BLaER1 (cell line): Measurements from ENCODE around the gene MAP3K14.

Source experiments
- H3K27ac ChIP-seq: shearing (Covaris generic); formaldehyde crosslinking; 2 replicates; pipeline ENCODE4 v1.8.1; 2022
- H3K27me3 ChIP-seq: shearing (Covaris generic); formaldehyde crosslinking; 2 replicates; pipeline ENCODE4 v1.8.1; 2022
- H3K36me3 ChIP-seq: shearing (Covaris generic); formaldehyde crosslinking; 2 replicates; pipeline ENCODE4 v1.8.1; 2022
- H3K4me1 ChIP-seq: shearing (Covaris generic); formaldehyde crosslinking; 2 replicates; pipeline ENCODE4 v1.8.1; 2022
- H3K4me2 ChIP-seq: shearing (Covaris generic); formaldehyde crosslinking; 2 replicates; pipeline ENCODE4 v1.8.1; 2022
- H3K4me3 ChIP-seq: shearing (Covaris generic); formaldehyde crosslinking; 2 replicates; pipeline ENCODE4 v1.8.1; 2022
- H3K9ac ChIP-seq: shearing (Covaris generic); formaldehyde crosslinking; 2 replicates; pipeline ENCODE4 v1.8.1; 2022
- H3K9me3 ChIP-seq: shearing (Covaris generic); formaldehyde crosslinking; 2 replicates; pipeline ENCODE4 v1.8.1; 2022
- H4K20me1 ChIP-seq: shearing (Covaris generic); formaldehyde crosslinking; 2 replicates; pipeline ENCODE4 v1.8.1; 2022
- Cebpa-rat ChIP-seq: shearing (Covaris generic); IDR thresholded peaks from 2 replicates; pipeline ENCODE4 v1.8.1; 2022

Gene MAP3K14

GRCh38 chr17:45273551-45273957 lies 43.3 kb downstream of the MAP3K14 start:
- H4K20me1 ChIP-seq: peaks cover 18% of the 10 kb centered on the region; the same call in 1 of the 2 replicates
- TF ChIP-seq Cebpa-rat: no peak
- H3K27me3 ChIP-seq: no peaks in the 10 kb centered on the region
- H3K9me3 ChIP-seq: no peaks in the 10 kb centered on the region
- H3K27ac ChIP-seq: no peak overlapping the region
- H3K4me1 ChIP-seq: peaks cover 14% of the 10 kb centered on the region
- H3K9ac ChIP-seq: no peak overlapping the region
- no peak overlapping the region for H3K4me2 ChIP-seq
- peaks cover 74% of the 10 kb centered on the region for H3K36me3 ChIP-seq
- no peak overlapping the region for H3K4me3 ChIP-seq

- Histone ChIP-seq H4K20me1 (peaks cover 26% of the 10 kb centered on the region), H3K9me3 (no peaks in the 10 kb centered on the region), H3K4me3 (no peak overlapping the region), H3K9ac (no peak overlapping the region), H3K36me3 (peaks cover 94% of the 10 kb centered on the region), H3K4me1 (peaks cover 15% of the 10 kb centered on the region), H3K4me2 (no peak overlapping the region), H3K27me3 (no peaks in the 10 kb centered on the region), H3K27ac (no peak overlapping the region)
- TF ChIP-seq Cebpa-rat: no peak
Measured at GRCh38 chr17:45271603-45272002, 45.2 kb downstream of the MAP3K14 start.

- no peak overlapping the region for H3K4me2 ChIP-seq
- H3K4me3 ChIP-seq: no peak overlapping the region
- H4K20me1 ChIP-seq: peaks cover 32% of the 10 kb centered on the region
- no peak for TF ChIP-seq Cebpa-rat
- H3K27ac ChIP-seq: no peak overlapping the region
- H3K27me3 ChIP-seq: no peaks in the 10 kb centered on the region
- peaks cover 96% of the 10 kb centered on the region for H3K36me3 ChIP-seq
- H3K9me3 ChIP-seq: no peaks in the 10 kb centered on the region
- H3K4me1 ChIP-seq: peaks cover 22% of the 10 kb centered on the region
- H3K9ac ChIP-seq: no peak overlapping the region
Measured at GRCh38 chr17:45270828-45271418, 45.9 kb downstream of the MAP3K14 start.

- H4K20me1 ChIP-seq: peaks cover 43% of the 10 kb centered on the region
- H3K27me3 ChIP-seq: no peaks in the 10 kb centered on the region
- H3K4me3 ChIP-seq: no peak overlapping the region
- no peak for TF ChIP-seq Cebpa-rat
- no peak overlapping the region for H3K4me2 ChIP-seq
- H3K36me3 ChIP-seq: peaks cover 100% of the 10 kb centered on the region
- no peak overlapping the region for H3K27ac ChIP-seq
- H3K9ac ChIP-seq: no peak overlapping the region
- H3K9me3 ChIP-seq: no peaks in the 10 kb centered on the region
- H3K4me1 ChIP-seq: peaks cover 32% of the 10 kb centered on the region
Measured at GRCh38 chr17:45269912-45270311, 46.9 kb downstream of the MAP3K14 start.

GRCh38 chr17:45267436-45268055 lies 49.3 kb downstream of the MAP3K14 start:
- H3K9me3 ChIP-seq: no peaks in the 10 kb centered on the region
- H3K4me3 ChIP-seq: no peak overlapping the region
- TF ChIP-seq Cebpa-rat: no peak
- no peak overlapping the region for H3K27ac ChIP-seq
- H3K36me3 ChIP-seq: peaks cover 100% of the 10 kb centered on the region
- peaks cover 56% of the 10 kb centered on the region for H3K4me1 ChIP-seq
- no peaks in the 10 kb centered on the region for H3K27me3 ChIP-seq
- peaks cover 66% of the 10 kb centered on the region for H4K20me1 ChIP-seq
- H3K4me2 ChIP-seq: peak overlapping the region; percentile 59
- H3K9ac ChIP-seq: peak overlapping the region; percentile 36; the same call in 1 of the 2 replicates

- Histone ChIP-seq H3K27me3 (no peaks in the 10 kb centered on the region), H4K20me1 (peaks cover 70% of the 10 kb centered on the region), H3K36me3 (peaks cover 90% of the 10 kb centered on the region), H3K9me3 (no peaks in the 10 kb centered on the region), H3K4me2 (peak overlapping the region; percentile 59), H3K27ac (no peak overlapping the region), H3K4me1 (peaks cover 66% of the 10 kb centered on the region), H3K4me3 (no peak overlapping the region), H3K9ac (no peak overlapping the region)
- TF ChIP-seq Cebpa-rat: no peak
Measured at GRCh38 chr17:45266372-45266926, 50.4 kb downstream of the MAP3K14 start.

- H4K20me1 ChIP-seq: peaks cover 70% of the 10 kb centered on the region
- peak overlapping the region; percentile 59 for H3K4me2 ChIP-seq
- H3K36me3 ChIP-seq: peaks cover 84% of the 10 kb centered on the region
- no peak overlapping the region for H3K27ac ChIP-seq
- H3K4me3 ChIP-seq: no peak overlapping the region
- H3K4me1 ChIP-seq: peaks cover 72% of the 10 kb centered on the region
- H3K27me3 ChIP-seq: no peaks in the 10 kb centered on the region
- no peaks in the 10 kb centered on the region for H3K9me3 ChIP-seq
- H3K9ac ChIP-seq: no peak overlapping the region
- TF ChIP-seq Cebpa-rat: no peak
Measured at GRCh38 chr17:45265821-45266220, 51.0 kb downstream of the MAP3K14 start.

GRCh38 chr17:45264988-45265387 lies 51.8 kb downstream of the MAP3K14 start:
- H4K20me1 ChIP-seq: peaks cover 70% of the 10 kb centered on the region
- no peak overlapping the region for H3K27ac ChIP-seq
- H3K27me3 ChIP-seq: no peaks in the 10 kb centered on the region
- no peak overlapping the region for H3K4me3 ChIP-seq
- H3K36me3 ChIP-seq: peaks cover 75% of the 10 kb centered on the region
- 0 out of 2 replicates have a peak overlapping the region, but pooled peaks have one; percentile 59 for H3K4me2 ChIP-seq
- no peak for TF ChIP-seq Cebpa-rat
- H3K9ac ChIP-seq: no peak overlapping the region
- peaks cover 73% of the 10 kb centered on the region for H3K4me1 ChIP-seq
- H3K9me3 ChIP-seq: no peaks in the 10 kb centered on the region

GRCh38 chr17:45264430-45264829 lies 52.4 kb downstream of the MAP3K14 start:
- no peak overlapping the region for H3K4me3 ChIP-seq
- H3K4me1 ChIP-seq: peaks cover 73% of the 10 kb centered on the region
- H3K4me2 ChIP-seq: no peak overlapping the region
- H3K27me3 ChIP-seq: no peaks in the 10 kb centered on the region
- H3K36me3 ChIP-seq: peaks cover 70% of the 10 kb centered on the region
- no peaks in the 10 kb centered on the region for H3K9me3 ChIP-seq
- no peak overlapping the region for H3K9ac ChIP-seq
- no peak overlapping the region for H3K27ac ChIP-seq
- H4K20me1 ChIP-seq: peaks cover 69% of the 10 kb centered on the region
- TF ChIP-seq Cebpa-rat: no peak

- Histone ChIP-seq H3K36me3 (peaks cover 60% of the 10 kb centered on the region), H3K27me3 (no peaks in the 10 kb centered on the region), H3K9me3 (no peaks in the 10 kb centered on the region), H3K27ac (no peak overlapping the region), H4K20me1 (peaks cover 59% of the 10 kb centered on the region), H3K4me3 (no peak overlapping the region), H3K4me2 (peak overlapping the region; percentile 96), H3K4me1 (peaks cover 73% of the 10 kb centered on the region), H3K9ac (no peak overlapping the region)
- no peak for TF ChIP-seq Cebpa-rat
Measured at GRCh38 chr17:45263477-45263860, 53.4 kb downstream of the MAP3K14 start.
